NCI-H345 (cell line): ENCODE measurements around the gene PABPN1.
"Not testable (repeated sequence)": the region's sequence is repeated elsewhere in the genome, so short reads cannot be mapped to it uniquely, and the experiment has no call there.

Experiments used
- DNase-seq: peaks from one replicate; lab custom pipeline; 2025; lab: John Stamatoyannopoulos, UW

Gene PABPN1

GRCh38 chr14:23301288-23301968 is 19.8 kb upstream of the PABPN1 start:
- peak; percentile 99 for DNase-seq

GRCh38 chr14:23301969-23302289 is 19.3 kb upstream of the PABPN1 start:
- DNase-seq = no peak

GRCh38 chr14:23302290-23303225 is 18.7 kb upstream of the PABPN1 start, which contains the start of gene PPP1R3E:
PPP1R3E (minus strand) TSS chr14:23302859; CDS start chr14:23302576, 283 bp downstream.
- DNase-seq = peak; percentile 89

GRCh38 chr14:23306412-23307145 is 14.7 kb upstream of the PABPN1 start, which contains the start of gene BCL2L2:
BCL2L2 (plus strand) TSS chr14:23306833; CDS start chr14:23307768, 935 bp downstream.
- peak; percentile 89 for DNase-seq

- no peak for DNase-seq
These were observed 14.1 kb upstream of the PABPN1 start for GRCh38 chr14:23307146-23307530.

- no peak for DNase-seq
These were observed 13.3 kb upstream of the PABPN1 start for GRCh38 chr14:23307687-23308644.

- no peak for DNase-seq
These were observed 12.4 kb upstream of the PABPN1 start for GRCh38 chr14:23308721-23309445.

GRCh38 chr14:23310546-23310945 is 10.7 kb upstream of the PABPN1 start:
- no peak for DNase-seq

GRCh38 chr14:23316300-23316699 is 5.0 kb upstream of the PABPN1 start:
- DNase-seq = no peak

- DNase-seq = no peak
These were observed 1.3 kb upstream of the PABPN1 start for GRCh38 chr14:23319746-23320583.

- DNase-seq = peak; percentile 15
These were observed 603 bp downstream of the PABPN1 start for GRCh38 chr14:23321572-23322547.

GRCh38 chr14:23322568-23323517 is 1.6 kb downstream of the PABPN1 start:
- no peak for DNase-seq

- DNase-seq = no peak
These were observed 2.7 kb downstream of the PABPN1 start for GRCh38 chr14:23323838-23324454.

GRCh38 chr14:23324455-23324846 is 3.2 kb downstream of the PABPN1 start:
- DNase-seq = no peak

GRCh38 chr14:23324993-23325392 is 3.7 kb downstream of the PABPN1 start:
- DNase-seq = no peak

- DNase-seq = not testable (repeated sequence)
These were observed 4.5 kb downstream of the PABPN1 start for GRCh38 chr14:23325746-23326145.
